PC-3 (cell line): ENCODE measurements around the gene CTSW. TPM values are rescaled to one million over a fixed set of nuclear protein-coding genes. Genes with fewer than 3 reads are reported as not detected.

Experiments
- ATAC-seq: fragments of 200-7000 bp; cut with Tn5 transposase; 2 replicates; pipeline ENCODE4 v1.9.1; 2020; ENCODE audit warnings: mild to moderate bottlenecking, moderate library complexity
- BruUV-seq: library from RNA; stranded (reverse); fragments of 400-500 nt; replicated peaks from 2 replicates; lab custom pipeline; 2021; lab: Mats Ljungman, UMichigan
- CTCF ChIA-PET: fragments of 300-600 bp; sonication (Branson Sonifier 250); formaldehyde crosslinking; loops from one replicate; lab custom pipeline; 2022; ENCODE audit warnings: antibody characterized with exemption; lab: Charles Lee
- POLR2A ChIA-PET: fragments of 300-600 bp; sonication (Branson Sonifier 250); formaldehyde crosslinking; loops from one replicate; lab custom pipeline; 2022; ENCODE audit warnings: antibody characterized with exemption; ENCODE audit not compliant: unreplicated experiment; lab: Charles Lee
- DNase-seq: peaks from one replicate; pipeline ENCODE4 v3.0.0-alpha.2; 2015
- H2AFZ ChIP-seq: fragments of 300-600 bp; sonication (generic); 2 replicates; pipeline ENCODE4 v1.6.0; 2016; ENCODE audit warnings: antibody characterized with exemption, low read length
- H3F3A ChIP-seq: fragments of 300-600 bp; sonication (generic); one replicate; pipeline ENCODE4 v1.6.0; 2017; ENCODE audit warnings: antibody characterized with exemption, low read length, control low read depth, mild to moderate bottlenecking; ENCODE audit not compliant: unreplicated experiment
- H3K27ac ChIP-seq: fragments of 300-600 bp; sonication (generic); 2 replicates; pipeline ENCODE4 v1.5.1; 2016; ENCODE audit warnings: mild to moderate bottlenecking, low read length
- H3K27me3 ChIP-seq: fragments of 300-600 bp; sonication (generic); 2 replicates; pipeline ENCODE4 v1.6.1; 2016; ENCODE audit warnings: low read length, mixed read lengths
- H3K36me3 ChIP-seq: fragments of 300-600 bp; sonication (generic); 2 replicates; pipeline ENCODE4 v1.6.1; 2016; ENCODE audit warnings: low read depth, mixed run types, low read length, mixed read lengths
- H3K4me1 ChIP-seq: fragments of 300-600 bp; sonication (generic); 2 replicates; pipeline ENCODE4 v1.5.1; 2016; ENCODE audit warnings: low read length; ENCODE audit not compliant: insufficient read depth
- H3K4me2 ChIP-seq: fragments of 300-600 bp; sonication (generic); 2 replicates; pipeline ENCODE4 v1.6.0; 2016; ENCODE audit warnings: low read length
- H3K4me3 ChIP-seq: fragments of 300-600 bp; sonication (generic); 2 replicates; pipeline ENCODE4 v1.5.1; 2016; ENCODE audit warnings: mild to moderate bottlenecking, low read length, mixed read lengths
- H3K79me2 ChIP-seq: fragments of 300-600 bp; sonication (generic); 2 replicates; pipeline ENCODE4 v1.6.1; 2017; ENCODE audit warnings: low read length, mixed read lengths
- H3K9ac ChIP-seq: fragments of 300-600 bp; sonication (generic); 2 replicates; pipeline ENCODE4 v1.6.0; 2016; ENCODE audit warnings: mild to moderate bottlenecking, low read length
- H3K9me2 ChIP-seq: fragments of 300-600 bp; sonication (generic); replicated peaks from 2 replicates; pipeline ENCODE4 v1.6.1; 2016; ENCODE audit warnings: mixed run types, low read length, mixed read lengths
- H3K9me3 ChIP-seq: fragments of 300-600 bp; sonication (generic); 2 replicates; pipeline ENCODE4 v1.6.1; 2016; ENCODE audit warnings: low read length, mixed read lengths
- H4K20me1 ChIP-seq: fragments of 300-600 bp; sonication (generic); 2 replicates; pipeline ENCODE4 v1.6.1; 2016; ENCODE audit warnings: low read length, mixed read lengths
- CTCF ChIP-seq: fragments of 300-600 bp; sonication (generic); conservative IDR thresholded peaks from 2 replicates; pipeline ENCODE4 v1.5.1; 2017; ENCODE audit warnings: antibody characterized with exemption, low read depth, mild to moderate bottlenecking, low read length
- EZH2 ChIP-seq: fragments of 300-600 bp; sonication (generic); IDR thresholded peaks from one replicate; pipeline ENCODE4 v1.6.1; 2017; ENCODE audit warnings: antibody characterized with exemption, mild to moderate bottlenecking, low read length; ENCODE audit not compliant: unreplicated experiment
- EZH2phosphoT487 ChIP-seq: fragments of 300-600 bp; sonication (generic); IDR thresholded peaks from 2 replicates; pipeline ENCODE4 v1.6.1; 2018; ENCODE audit warnings: mild to moderate bottlenecking, antibody characterized with exemption, low read length, borderline replicate concordance
- intact Hi-C: fragments of 100-400 bp; cut with micrococcal nuclease; formaldehyde crosslinking; loops from 2 replicates; pipeline ENCODE4 v1.9.0; 2023
- total RNA-seq: library from RNA; depleted of rRNA; stranded (reverse); fragments of >200 nt; gene quantifications from 2 replicates; pipeline ENCODE4 v1.2.3, GENCODE V29; 2014

Gene CTSW
- total RNA-seq, 1 experiment from 2014 or later = 0.11 TPM

GRCh38 chr11:65897020-65897471 is 17.4 kb downstream of the CTSW start:
- Histone ChIP-seq H4K20me1 (peaks cover 64% of the 10 kb centered on the region), H3F3A (peaks cover 57% of the 10 kb centered on the region), H3K9ac (peak overlapping the region; percentile 98), H3K4me3 (peak overlapping the region; percentile 78), H3K36me3 (peaks cover 64% of the 10 kb centered on the region), H3K27me3 (no peaks in the 10 kb centered on the region), H3K9me2 (no peaks in the 10 kb centered on the region), H3K4me1 (peaks cover 45% of the 10 kb centered on the region), H2AFZ (no peak overlapping the region), H3K27ac (peak overlapping the region; percentile 96), H3K9me3 (no peaks in the 10 kb centered on the region), H3K4me2 (peak overlapping the region; percentile 96), H3K79me2 (peaks cover 84% of the 10 kb centered on the region)
- ChIA-PET POLR2A (interaction anchor here (0.5 to 0.8 kb wide), 2 partner anchors 14 to 19 kb away, joined by 3 read pairs; no protein-coding TSS in a partner anchor), CTCF (interaction anchor here (0.8 kb wide), 1 partner anchor 15 kb away, joined by 3 read pairs; no protein-coding TSS in a partner anchor)
- TF ChIP-seq EZH2phosphoT487 = no peak
- TF ChIP-seq CTCF = no peak
- TF ChIP-seq EZH2 = no peak
- intact Hi-C loops = loop anchor here (2.0 kb wide), 1 partner anchor 16 kb away; no protein-coding TSS in a partner anchor
- DNase-seq (peak; percentile 30), ATAC-seq (no peak)
- no TSS peak for BruUV-seq

DNA sequence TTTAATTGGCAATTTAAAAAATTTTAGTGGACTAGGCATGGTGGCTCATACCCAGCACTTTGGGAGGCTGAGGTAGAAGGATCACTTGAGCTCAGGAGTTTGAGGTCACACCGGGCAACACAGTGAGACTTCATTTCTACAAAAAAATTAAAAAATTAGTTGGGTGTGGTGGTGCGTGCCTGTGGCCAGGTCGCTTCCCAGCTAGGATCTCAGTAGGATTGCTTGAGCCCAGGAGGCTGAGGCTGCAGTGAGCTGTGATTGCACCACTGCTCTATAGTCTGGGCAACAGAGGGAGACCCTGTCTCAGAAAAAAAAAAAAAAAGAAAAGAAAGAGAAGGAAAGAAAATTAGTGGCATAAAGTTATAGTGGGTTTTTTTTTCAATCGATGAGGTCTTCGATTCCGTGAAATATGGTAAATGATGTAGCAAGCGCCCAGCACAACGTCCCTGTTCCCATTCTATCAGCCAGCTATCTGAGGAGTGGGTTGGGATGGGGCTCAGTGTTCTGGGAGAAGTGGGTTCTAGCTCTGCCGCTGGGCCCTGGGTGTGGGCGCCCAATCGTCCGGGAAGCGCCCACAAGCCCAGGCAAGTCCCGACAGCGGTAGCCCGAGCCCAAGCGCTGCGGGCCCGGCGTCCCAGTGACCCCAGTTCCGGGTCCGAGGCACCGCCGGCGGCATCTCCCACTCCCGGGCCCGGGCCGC is 19.2 kb downstream of the CTSW start:
- Histone ChIP-seq H2AFZ (no peak overlapping the region), H3K4me1 (peaks cover 59% of the 10 kb centered on the region), H3F3A (peaks cover 43% of the 10 kb centered on the region), H3K79me2 (peaks cover 97% of the 10 kb centered on the region), H3K4me2 (peak overlapping the region; percentile 96), H4K20me1 (peaks cover 52% of the 10 kb centered on the region), H3K9me2 (no peaks in the 10 kb centered on the region), H3K27ac (peak overlapping the region; percentile 96), H3K36me3 (peaks cover 54% of the 10 kb centered on the region), H3K27me3 (no peaks in the 10 kb centered on the region), H3K4me3 (peak overlapping the region; percentile 78), H3K9ac (peak overlapping the region; percentile 98), H3K9me3 (no peaks in the 10 kb centered on the region)
- ChIA-PET POLR2A (interaction anchor here (0.5 to 1.7 kb wide), 6 partner anchors 10 to 38 kb away, joined by 3 to 14 read pairs (median 8); partner anchors contain the start of gene FIBP), CTCF (interaction anchor here (0.5 to 0.6 kb wide), 2 partner anchors 11 to 283 kb away, joined by 3 to 7 read pairs; partner anchors contain the start of genes FIBP and PCNX3)
- TSS peak; percentile 28 for BruUV-seq
- no peak for DNase-seq
- intact Hi-C loops = no loop called here
- ATAC-seq = no peak
- TF ChIP-seq EZH2phosphoT487 = no peak
- no peak for TF ChIP-seq EZH2
- no peak for TF ChIP-seq CTCF
